Right cardiac atrium (tissue), 5 donors: ENCODE measurements around the gene ACACA. TPM values are rescaled to one million over a fixed set of nuclear protein-coding genes. Genes with fewer than 3 reads are reported as not detected.

Experiments used
- ATAC-seq, 2 donors: fragments of 200-7000 bp; cut with Tn5 transposase; one replicate each; pipeline versions ENCODE4 v1.8.0 to v1.9.1; 2020; ENCODE audit warnings: moderate library complexity in 2 of 2, mild to moderate bottlenecking in 1 of 2
- DNase-seq, 3 donors: peaks; one replicate each; pipeline ENCODE4 v3.0.0-alpha.2; 2020
- H3K27ac ChIP-seq: one replicate; pipeline ENCODE4 v1.5.1; 2013; ENCODE audit warnings: mild to moderate bottlenecking, low read length, control low read depth, moderate library complexity
- H3K27me3 ChIP-seq: one replicate; pipeline ENCODE4 v1.6.1; 2013; ENCODE audit not compliant: control insufficient read depth, insufficient read depth
- H3K4me1 ChIP-seq: one replicate; pipeline ENCODE4 v1.6.1; 2013; ENCODE audit warnings: low read length; ENCODE audit not compliant: control insufficient read depth, insufficient read depth
- H3K4me3 ChIP-seq: one replicate; pipeline ENCODE4 v1.5.1; 2013; ENCODE audit warnings: low read length, control low read depth
- H3K9me3 ChIP-seq: one replicate; pipeline ENCODE4 v1.6.1; 2013; ENCODE audit warnings: low read length; ENCODE audit not compliant: control insufficient read depth
- WGBS: extraction: QIAGEN DNeasy Blood & Tissue Kit; methylation state at CpG from one replicate; pipeline ENCODE4 v1.1.7; 2013; 5-methylcytosine and 5-hydroxymethylcytosine counted together
- intact Hi-C, 4 donors: fragments of 100-400 bp; cut with DNase I; formaldehyde crosslinking; loops; one replicate each; pipeline versions ENCODE4 v1.11.0 to v1.14.0; 2022 to 2023
- polyA plus RNA-seq: library from polyadenylated mRNA; stranded (reverse); fragments of 200-250 nt; gene quantifications from one replicate; pipeline ENCODE4 v1.2.3, GENCODE V29; 2013
- total RNA-seq, 4 donors: library from RNA; stranded (reverse); fragmentation: NEBNext Ultra II Directional; extraction: Animal tissue kit (Norgen Biotek cat#: 25700); gene quantifications; one replicate each; pipeline ENCODE4 v1.2.1, GENCODE V29; 2021
- donor health status: healthy with polysubstance abuse.
- donor health status: DM: no; HTN: yes; CAD: no.
- donor health status: DM: no; HTN: no; CAD: no.
- donor health status: DM: no; HTN: yes; CAD: no; lungs with severe emphysema.
- donor health status: DM: yes; HTN: yes; CAD: no.

The ACACA gene
- total and polyA plus RNA-seq, 5 donors = 8.9 to 24.8 (median 20.5) TPM

DNA sequence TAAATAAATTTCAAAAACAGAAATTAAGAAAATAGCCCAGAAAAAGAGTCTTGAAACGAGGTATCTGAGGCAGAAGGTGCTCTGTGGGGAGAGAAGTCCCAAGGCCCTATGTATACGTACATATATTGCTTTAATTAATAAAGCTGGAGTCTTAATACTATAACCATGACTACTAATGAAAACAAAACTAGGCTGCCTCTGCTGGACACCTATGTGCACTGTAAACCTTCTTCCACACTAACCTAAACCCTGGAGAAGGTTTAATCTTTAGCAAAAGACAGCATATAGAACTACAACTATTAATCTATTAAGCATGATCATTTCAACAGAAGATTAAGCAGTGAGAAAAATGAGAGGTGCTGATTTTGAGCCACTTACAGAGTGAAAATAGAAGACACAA, 184.8 kb downstream of the ACACA start:
- Histone ChIP-seq H3K4me1 (no peaks in the 10 kb centered on the region), H3K27ac (no peak overlapping the region), H3K27me3 (no peaks in the 10 kb centered on the region), H3K4me3 (no peak overlapping the region), H3K9me3 (no peaks in the 10 kb centered on the region)
- 92% methylated on average over 2 of the region's 2 CpGs for WGBS
- no peak for DNase-seq
- ATAC-seq = no peak
- intact Hi-C loops = loop anchor here in 1 of 4 donors (10.0 kb wide), 1 partner anchor 587 kb away; no protein-coding TSS in a partner anchor

GRCh38 chr17:37220607-37220953, 186.1 kb downstream of the ACACA start:
- WGBS = 29% methylated on average over 1 of the region's 1 CpG
- DNase-seq (no peak), ATAC-seq (no peak)
- intact Hi-C loops = loop anchor here in 1 of 4 donors (10.0 kb wide), 1 partner anchor 586 kb away; no protein-coding TSS in a partner anchor
- Histone ChIP-seq H3K4me3 (no peak overlapping the region), H3K27me3 (no peaks in the 10 kb centered on the region), H3K27ac (no peak overlapping the region), H3K4me1 (no peaks in the 10 kb centered on the region), H3K9me3 (no peaks in the 10 kb centered on the region)

GRCh38 chr17:37219876-37220606, 186.6 kb downstream of the ACACA start:
- Histone ChIP-seq H3K9me3 (no peaks in the 10 kb centered on the region), H3K27ac (no peak overlapping the region), H3K4me3 (no peak overlapping the region), H3K4me1 (no peaks in the 10 kb centered on the region), H3K27me3 (no peaks in the 10 kb centered on the region)
- intact Hi-C loops = loop anchor here in 1 of 4 donors (10.0 kb wide), 1 partner anchor 585 kb away; no protein-coding TSS in a partner anchor
- no peak for ATAC-seq
- WGBS = 84% methylated on average over 5 of the region's 5 CpGs
- no peak for DNase-seq

DNA sequence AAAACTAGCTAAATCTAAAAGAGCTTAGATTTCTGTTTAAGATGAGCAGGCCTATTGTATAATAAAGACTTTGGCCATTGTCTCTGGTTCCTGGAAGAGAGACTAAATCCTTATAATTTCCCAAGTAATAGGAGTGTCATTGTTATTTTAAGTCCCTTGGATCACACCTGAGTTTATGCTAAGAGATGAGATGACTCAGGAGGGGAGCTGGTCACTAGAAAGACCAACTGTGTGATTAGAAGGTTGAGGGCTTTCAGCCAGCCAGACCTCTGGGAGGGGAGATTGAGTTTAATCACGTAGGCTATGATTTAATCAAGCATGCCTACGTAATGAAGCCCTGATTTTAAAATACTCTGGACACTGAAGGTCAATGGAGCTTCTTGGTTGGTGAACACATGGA, 187.8 kb downstream of the ACACA start:
- no peaks in the 10 kb centered on the region for H3K27me3 ChIP-seq
- no peaks in the 10 kb centered on the region for H3K4me1 ChIP-seq
- H3K9me3 ChIP-seq = no peaks in the 10 kb centered on the region
- DNase-seq (no peak), ATAC-seq (no peak)
- 47% methylated on average over 2 of the region's 2 CpGs for WGBS
- no peak overlapping the region for H3K27ac ChIP-seq
- no peak overlapping the region for H3K4me3 ChIP-seq
- intact Hi-C loops = no loop called here

DNA sequence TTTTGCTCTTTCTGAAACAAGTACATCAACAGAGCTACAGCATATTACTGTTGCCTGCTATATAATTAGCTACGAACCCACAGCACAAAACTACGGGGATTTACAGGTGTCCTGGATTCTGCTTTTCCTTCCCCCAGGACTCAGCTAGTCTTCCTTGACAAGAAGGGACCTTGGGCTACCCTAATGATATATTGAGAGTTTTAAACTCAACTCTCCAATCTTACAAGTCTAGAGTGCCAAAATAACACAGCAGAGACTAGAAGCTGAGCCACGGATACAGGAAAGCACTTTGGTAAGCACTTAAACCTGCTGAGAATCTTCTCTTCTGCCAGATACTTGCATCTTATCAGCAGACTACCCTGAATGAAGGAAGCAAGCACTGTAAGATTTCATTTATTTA, 192.2 kb downstream of the ACACA start:
- Histone ChIP-seq H3K9me3 (no peaks in the 10 kb centered on the region), H3K4me1 (no peaks in the 10 kb centered on the region), H3K27ac (no peak overlapping the region), H3K27me3 (no peaks in the 10 kb centered on the region), H3K4me3 (no peak overlapping the region)
- DNase-seq (no peak), ATAC-seq (peak in 1 of 2 donors; percentile 11)
- intact Hi-C loops = no loop called here
- 62% methylated on average over 3 of the region's 3 CpGs for WGBS

DNA sequence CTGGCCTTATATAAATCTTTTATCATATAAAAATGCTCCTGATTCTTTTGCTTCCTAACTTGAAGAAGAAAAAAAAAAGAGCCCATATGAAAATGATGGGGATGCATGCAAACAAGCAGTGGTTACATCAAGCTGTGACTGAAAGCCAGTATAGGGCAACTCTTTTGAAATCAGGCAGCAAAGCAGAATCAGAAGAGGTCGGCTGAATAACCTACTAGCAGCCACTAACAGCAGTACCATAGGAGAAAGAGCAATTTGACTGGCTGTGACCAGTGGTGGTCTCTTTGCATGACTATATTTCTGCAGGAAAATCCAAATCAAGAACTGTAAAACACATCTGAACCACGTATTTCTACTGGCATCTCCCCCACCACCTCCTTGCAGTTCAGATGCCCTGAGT, 192.7 kb downstream of the ACACA start:
- H3K27me3 ChIP-seq = no peaks in the 10 kb centered on the region
- ATAC-seq (no peak), DNase-seq (no peak)
- 83% methylated on average over 2 of the region's 2 CpGs for WGBS
- H3K4me3 ChIP-seq = no peak overlapping the region
- H3K4me1 ChIP-seq = no peaks in the 10 kb centered on the region
- H3K27ac ChIP-seq = no peak overlapping the region
- H3K9me3 ChIP-seq = no peaks in the 10 kb centered on the region
- intact Hi-C loops = no loop called here

DNA sequence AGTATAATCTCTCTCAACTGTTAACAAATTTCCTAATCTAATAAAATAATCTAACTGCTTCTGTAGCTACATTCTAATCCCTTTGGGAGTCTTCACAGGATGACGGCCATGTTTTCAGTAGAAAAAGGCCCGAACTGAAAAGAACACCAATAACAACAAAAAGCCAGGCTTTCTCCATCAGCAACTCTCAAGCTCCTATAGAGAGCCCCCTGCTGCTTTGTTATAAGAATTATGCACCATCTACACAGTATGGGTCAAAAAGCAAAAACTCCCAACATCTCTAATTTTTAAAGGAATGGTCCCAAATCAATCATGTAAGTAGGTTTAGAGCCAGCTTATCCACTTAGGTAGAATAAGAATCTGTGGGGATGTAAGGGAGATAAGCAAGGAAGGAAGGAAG, 194.5 kb downstream of the ACACA start:
- WGBS = 72% methylated on average over 2 of the region's 2 CpGs
- ATAC-seq (no peak), DNase-seq (no peak)
- Histone ChIP-seq H3K9me3 (no peaks in the 10 kb centered on the region), H3K27ac (no peak overlapping the region), H3K4me3 (no peak overlapping the region), H3K4me1 (no peaks in the 10 kb centered on the region), H3K27me3 (no peaks in the 10 kb centered on the region)
- intact Hi-C loops = no loop called here

DNA sequence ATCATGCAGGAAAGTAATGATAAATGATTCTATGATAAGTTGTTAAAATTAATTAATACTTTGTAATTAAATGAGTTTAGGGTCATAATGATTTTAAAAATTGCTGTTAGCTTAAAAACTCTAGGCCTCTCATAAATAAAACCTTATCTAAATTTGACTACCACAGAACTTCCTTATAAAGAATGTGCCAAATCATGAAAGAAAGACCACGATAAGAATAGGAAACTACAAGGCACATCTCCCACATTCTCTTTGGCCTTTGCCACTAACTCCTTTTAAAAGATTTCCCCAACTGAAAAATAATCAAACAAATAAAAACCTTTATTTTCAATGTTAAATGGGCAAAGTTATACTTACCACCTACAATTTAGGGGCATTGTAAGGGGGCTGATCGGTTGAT, 195.5 kb downstream of the ACACA start:
- Histone ChIP-seq H3K27me3 (no peaks in the 10 kb centered on the region), H3K9me3 (no peaks in the 10 kb centered on the region), H3K4me3 (no peak overlapping the region), H3K27ac (no peak overlapping the region), H3K4me1 (no peaks in the 10 kb centered on the region)
- ATAC-seq (no peak), DNase-seq (no peak)
- 50% methylated on average over 2 of the region's 2 CpGs for WGBS
- intact Hi-C loops = no loop called here

GRCh38 chr17:37207103-37207502, 199.5 kb downstream of the ACACA start:
- no peaks in the 10 kb centered on the region for H3K9me3 ChIP-seq
- 79% methylated on average over 1 of the region's 1 CpG for WGBS
- DNase-seq = no peak
- intact Hi-C loops = no loop called here
- no peak overlapping the region for H3K27ac ChIP-seq
- no peaks in the 10 kb centered on the region for H3K27me3 ChIP-seq
- H3K4me3 ChIP-seq = no peak overlapping the region
- H3K4me1 ChIP-seq = no peaks in the 10 kb centered on the region
- no peak for ATAC-seq

DNA sequence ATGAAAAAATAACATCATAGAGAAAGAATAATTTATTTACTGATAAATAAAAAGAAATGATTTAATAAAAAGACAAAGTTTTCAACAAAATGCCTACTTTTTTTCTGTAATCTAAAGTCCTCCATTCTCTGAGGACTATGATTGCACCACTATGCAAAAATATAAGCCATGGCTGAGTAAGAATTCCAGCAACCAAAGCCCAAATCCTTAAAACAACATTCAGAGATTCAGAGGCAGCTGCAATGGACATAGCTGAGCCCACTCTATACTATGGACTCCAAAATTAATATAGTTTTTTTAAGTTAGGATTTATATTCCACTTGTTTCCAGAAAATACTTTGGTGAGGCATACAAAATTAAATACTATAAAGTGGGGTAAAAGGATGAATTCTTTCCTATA, 200.3 kb downstream of the ACACA start:
- Histone ChIP-seq H3K4me1 (no peaks in the 10 kb centered on the region), H3K9me3 (no peaks in the 10 kb centered on the region), H3K27me3 (no peaks in the 10 kb centered on the region), H3K27ac (no peak overlapping the region), H3K4me3 (no peak overlapping the region)
- intact Hi-C loops = no loop called here
- ATAC-seq = no peak
- no peak for DNase-seq

DNA sequence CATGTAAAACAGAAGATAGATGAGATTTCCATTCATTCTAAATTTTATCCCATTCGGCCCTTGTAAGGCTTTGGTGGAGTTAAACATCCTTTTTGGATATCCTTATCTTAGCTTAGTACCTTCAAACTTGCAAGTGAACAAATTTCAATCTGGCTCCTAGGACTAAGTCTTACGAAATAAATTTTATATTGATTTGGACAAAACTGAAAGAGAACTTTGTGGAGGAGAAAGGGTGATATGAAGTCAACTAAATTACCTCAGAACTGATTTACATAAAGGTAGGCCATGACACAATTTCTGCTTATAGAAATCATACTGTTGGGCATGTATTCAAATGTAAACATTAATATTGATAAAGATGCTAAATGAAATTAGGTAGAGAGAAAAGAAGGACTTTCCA, 206.1 kb downstream of the ACACA start:
- intact Hi-C loops = no loop called here
- 93% methylated on average over 2 of the region's 2 CpGs for WGBS
- no peak for DNase-seq
- Histone ChIP-seq H3K4me3 (no peak overlapping the region), H3K27me3 (no peaks in the 10 kb centered on the region), H3K9me3 (no peaks in the 10 kb centered on the region), H3K27ac (no peak overlapping the region), H3K4me1 (no peaks in the 10 kb centered on the region)
- no peak for ATAC-seq

DNA sequence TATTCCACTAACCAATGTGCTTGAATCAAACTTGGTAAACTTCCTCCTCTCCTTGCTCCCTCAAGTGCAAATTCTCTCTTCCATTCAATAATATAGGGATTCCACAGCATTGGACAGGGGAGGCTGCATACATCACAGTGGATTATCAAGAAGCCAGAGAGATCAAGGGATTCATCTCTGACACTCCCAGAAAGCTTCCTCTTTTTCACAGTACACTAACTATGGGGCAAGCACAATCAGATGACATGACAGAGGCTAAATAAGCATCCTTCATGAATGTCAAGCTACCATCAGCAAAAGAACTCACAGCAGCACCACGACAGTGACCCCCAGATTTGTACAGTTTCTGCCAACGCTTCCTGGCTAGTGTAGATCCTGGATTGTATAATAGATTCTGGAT, 209.3 kb downstream of the ACACA start:
- DNase-seq = no peak
- Histone ChIP-seq H3K27ac (no peak overlapping the region), H3K9me3 (no peaks in the 10 kb centered on the region), H3K4me1 (no peaks in the 10 kb centered on the region), H3K4me3 (no peak overlapping the region), H3K27me3 (no peaks in the 10 kb centered on the region)
- intact Hi-C loops = no loop called here
- WGBS = 91% methylated on average over 2 of the region's 2 CpGs
- ATAC-seq = no peak
